Measurements from ENCODE around the gene TMPRSS3.
"Not testable (repeated sequence)": the region's sequence is repeated elsewhere in the genome, so short reads cannot be mapped to it uniquely, and the experiment has no call there.

TMPRSS3 gene

GRCh38 chr21:42427809-42428419 is 32.1 kb upstream of the TMPRSS3 start:
- DNase-seq, result no peak

GRCh38 chr21:42426876-42427480 is 31.1 kb upstream of the TMPRSS3 start:
- DNase-seq, result no peak

- no peak for DNase-seq
Measured at GRCh38 chr21:42426424-42426823, 30.6 kb upstream of the TMPRSS3 start.

GRCh38 chr21:42425591-42425990 is 29.7 kb upstream of the TMPRSS3 start:
- no peak for DNase-seq

GRCh38 chr21:42424914-42425541 is 29.2 kb upstream of the TMPRSS3 start:
- no peak for DNase-seq

- no peak for DNase-seq
Measured at GRCh38 chr21:42423685-42424084, 27.8 kb upstream of the TMPRSS3 start.

GRCh38 chr21:42423197-42423675 is 27.4 kb upstream of the TMPRSS3 start:
- no peak for DNase-seq

- DNase-seq, result no peak
Measured at GRCh38 chr21:42421018-42421793, 25.4 kb upstream of the TMPRSS3 start.

- DNase-seq, result no peak
Measured at GRCh38 chr21:42419845-42420244, 24.0 kb upstream of the TMPRSS3 start.

GRCh38 chr21:42418886-42419285 is 23.0 kb upstream of the TMPRSS3 start:
- no peak for DNase-seq

- DNase-seq, result no peak
Measured at GRCh38 chr21:42417533-42417932, 21.7 kb upstream of the TMPRSS3 start.

- no peak for DNase-seq
Measured at GRCh38 chr21:42414928-42415769, 19.3 kb upstream of the TMPRSS3 start.

GRCh38 chr21:42414553-42414927 is 18.7 kb upstream of the TMPRSS3 start:
- DNase-seq, result no peak

GRCh38 chr21:42414066-42414465 is 18.2 kb upstream of the TMPRSS3 start:
- no peak for DNase-seq

- no peak for DNase-seq
Measured at GRCh38 chr21:42413500-42413899, 17.6 kb upstream of the TMPRSS3 start.

- no peak for DNase-seq
Measured at GRCh38 chr21:42413093-42413492, 17.2 kb upstream of the TMPRSS3 start.

GRCh38 chr21:42412636-42412933 is 16.7 kb upstream of the TMPRSS3 start:
- DNase-seq, result no peak

- no peak for DNase-seq
Measured at GRCh38 chr21:42411891-42412635, 16.2 kb upstream of the TMPRSS3 start.

- no peak for DNase-seq
Measured at GRCh38 chr21:42411197-42411869, 15.5 kb upstream of the TMPRSS3 start.

- DNase-seq, result no peak
Measured at GRCh38 chr21:42409366-42409765, 13.5 kb upstream of the TMPRSS3 start.

- not testable (repeated sequence) for DNase-seq
Measured at GRCh38 chr21:42408718-42409117, 12.9 kb upstream of the TMPRSS3 start.

GRCh38 chr21:42407476-42407875 is 11.6 kb upstream of the TMPRSS3 start:
- DNase-seq, result no peak
